GM21619 (cell line): Measurements from ENCODE around the gene CCNK.

Source experiments
- ATAC-seq: cut with Tn5 transposase; IDR thresholded peaks from one replicate; pipeline ENCODE4 v1.9.1; 2021; ENCODE audit not compliant: unreplicated experiment

The CCNK gene

GRCh38 chr14:99465288-99465687 is 15.9 kb upstream of the CCNK start:
- ATAC-seq, result no peak

DNA sequence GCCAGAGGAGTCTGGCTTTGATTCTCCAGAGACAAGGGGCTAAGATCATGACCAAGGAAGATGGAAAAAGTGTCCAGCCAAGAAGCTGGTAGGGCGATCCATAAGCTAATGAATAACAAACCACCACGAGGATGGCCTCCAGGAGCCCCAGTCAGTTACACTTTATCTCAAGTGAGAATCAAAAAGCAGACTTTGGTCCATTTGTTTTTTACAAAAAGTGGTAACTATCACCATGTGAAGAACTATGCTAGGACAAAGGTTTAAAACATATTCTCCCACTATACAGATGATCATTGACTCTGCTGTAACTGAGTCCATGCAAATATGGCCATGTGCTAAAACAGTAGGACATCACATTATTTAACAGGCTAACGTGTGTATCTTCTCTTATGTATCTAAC is 14.5 kb upstream of the CCNK start:
- ATAC-seq, result no peak

DNA sequence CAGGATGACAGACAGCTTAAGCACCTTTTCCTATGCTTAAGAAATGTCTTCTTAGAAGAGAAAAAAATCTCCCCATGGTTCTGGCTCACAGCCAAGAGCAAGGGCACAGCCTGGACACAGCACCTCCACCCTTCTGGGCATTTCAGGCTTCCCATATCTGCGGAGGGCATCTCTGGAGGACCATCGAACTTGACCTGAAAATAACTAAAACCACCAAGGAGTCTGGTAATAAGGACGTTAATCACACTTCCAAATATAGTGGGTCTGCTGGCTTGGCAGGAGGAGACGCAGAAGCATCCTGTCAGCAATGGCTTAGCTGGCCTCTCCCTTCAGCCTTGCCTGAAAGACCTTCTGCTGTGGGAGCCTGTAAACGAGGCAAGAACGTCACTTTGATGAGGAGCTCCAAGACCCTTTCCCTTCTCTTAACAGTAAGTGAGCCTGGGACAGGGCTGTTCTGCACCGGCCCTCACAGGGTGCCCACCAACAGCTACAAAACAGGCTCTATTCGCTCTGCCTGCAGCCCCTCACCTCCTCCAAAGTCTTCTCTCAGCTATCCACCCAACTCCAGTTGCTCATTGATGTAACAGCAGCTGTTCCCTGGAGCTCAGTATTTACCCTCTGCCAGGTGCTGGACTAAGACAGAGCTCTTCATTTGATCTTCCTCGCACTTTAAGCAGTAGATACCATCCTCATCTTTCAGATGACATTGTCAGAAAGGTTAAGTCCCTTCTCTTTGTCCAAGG is 13.7 kb upstream of the CCNK start:
- no peak for ATAC-seq

GRCh38 chr14:99468081-99468480 is 13.1 kb upstream of the CCNK start:
- ATAC-seq, result no peak

GRCh38 chr14:99468836-99469592 is 12.2 kb upstream of the CCNK start:
- no peak for ATAC-seq

- no peak for ATAC-seq
Observed at GRCh38 chr14:99471731-99472130, 9.5 kb upstream of the CCNK start.

- no peak for ATAC-seq
Observed at GRCh38 chr14:99472937-99473336, 8.3 kb upstream of the CCNK start.

DNA sequence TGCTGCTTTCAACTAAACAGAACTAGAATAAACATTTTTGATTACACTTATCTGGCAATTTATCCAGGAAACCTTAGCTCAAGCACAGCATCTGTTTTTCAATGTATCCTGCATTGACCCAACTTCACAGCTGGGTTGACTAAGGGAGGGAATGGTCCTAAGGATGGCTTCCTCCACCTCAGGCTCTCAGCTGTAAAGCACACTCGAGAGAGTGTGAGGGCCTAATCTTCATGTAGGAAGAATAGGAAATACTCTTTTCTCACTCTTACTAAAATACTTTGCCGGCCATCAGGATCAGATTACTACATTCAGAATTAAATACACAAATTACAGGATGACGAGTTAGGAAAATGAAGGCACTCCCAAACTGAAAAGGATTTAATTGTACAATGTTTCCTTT is 7.8 kb upstream of the CCNK start:
- ATAC-seq, result no peak

- no peak for ATAC-seq
Observed at GRCh38 chr14:99475179-99475578, 6.0 kb upstream of the CCNK start.

GRCh38 chr14:99475660-99476059 is 5.5 kb upstream of the CCNK start:
- no peak for ATAC-seq

DNA sequence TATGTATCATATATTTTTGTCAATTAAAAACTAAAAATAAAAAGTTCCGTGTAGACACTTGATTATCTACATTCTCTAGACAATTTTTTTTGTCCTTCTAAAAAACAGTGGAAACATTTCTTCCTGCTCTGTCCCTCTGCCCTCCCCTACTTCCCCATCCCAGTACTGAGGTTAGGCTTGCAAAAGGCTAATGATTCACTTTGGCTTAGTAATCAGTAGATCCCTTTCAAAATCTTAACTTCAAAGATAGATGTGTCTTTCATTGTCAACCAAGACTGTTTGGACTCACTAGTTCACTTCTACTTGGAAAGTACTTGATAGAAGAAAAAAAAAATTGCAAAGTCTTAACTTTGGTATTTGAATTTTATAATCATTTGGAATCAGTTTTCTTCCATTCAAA is 4.3 kb upstream of the CCNK start:
- no peak for ATAC-seq

DNA sequence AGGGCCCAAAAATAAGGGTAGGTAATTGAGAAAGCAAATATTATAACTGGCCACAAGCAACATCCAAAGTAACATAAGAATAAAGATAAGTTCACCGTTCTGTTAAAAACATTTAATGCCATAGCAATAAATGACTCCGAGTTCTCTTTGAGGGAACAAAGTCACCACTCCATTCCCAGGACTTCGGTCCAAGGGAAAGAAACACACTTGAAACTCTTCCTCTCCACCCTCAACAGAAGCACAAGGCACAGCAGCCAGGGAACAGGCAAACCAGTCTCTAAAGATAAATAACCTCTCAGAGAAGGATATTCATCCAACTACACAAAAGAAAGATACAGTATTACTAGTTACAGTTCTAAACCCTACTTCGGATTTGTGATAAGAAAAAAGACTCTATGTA is 3.1 kb upstream of the CCNK start:
- no peak for ATAC-seq

DNA sequence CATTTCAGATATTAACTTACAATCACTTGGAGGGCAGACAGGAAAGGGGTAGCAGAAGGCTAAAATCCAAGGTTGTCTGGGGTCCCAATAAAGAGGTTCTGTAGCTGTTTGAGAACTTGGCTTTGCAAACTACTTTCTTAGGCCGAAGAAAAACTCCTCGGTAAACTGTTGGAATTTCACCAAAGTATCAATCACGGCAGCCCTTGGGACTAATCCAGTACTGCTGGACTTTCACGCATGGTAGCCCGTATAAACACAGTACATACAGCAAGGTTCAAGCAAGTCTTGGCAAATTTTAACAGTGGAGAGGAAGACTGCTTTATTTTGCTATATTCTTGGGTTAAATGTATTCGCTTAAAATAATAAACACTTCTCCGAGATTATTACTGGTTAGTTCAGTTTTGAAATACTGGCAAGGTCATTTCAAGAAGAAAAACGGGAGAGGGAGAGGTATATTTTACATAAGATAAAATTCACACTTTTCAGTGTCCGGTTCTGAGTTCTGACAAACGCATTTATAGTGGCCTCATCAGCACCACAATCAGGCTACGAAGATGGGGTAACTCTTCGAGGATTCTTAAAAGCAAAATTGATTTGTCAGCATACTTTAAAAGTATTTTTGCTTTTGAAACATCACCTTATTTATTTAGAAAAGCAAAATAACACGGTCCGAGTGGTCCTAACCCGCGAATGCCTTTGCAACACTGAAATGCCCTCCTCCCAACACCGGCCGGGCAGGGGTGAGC is 1.9 kb upstream of the CCNK start:
- no peak for ATAC-seq

DNA sequence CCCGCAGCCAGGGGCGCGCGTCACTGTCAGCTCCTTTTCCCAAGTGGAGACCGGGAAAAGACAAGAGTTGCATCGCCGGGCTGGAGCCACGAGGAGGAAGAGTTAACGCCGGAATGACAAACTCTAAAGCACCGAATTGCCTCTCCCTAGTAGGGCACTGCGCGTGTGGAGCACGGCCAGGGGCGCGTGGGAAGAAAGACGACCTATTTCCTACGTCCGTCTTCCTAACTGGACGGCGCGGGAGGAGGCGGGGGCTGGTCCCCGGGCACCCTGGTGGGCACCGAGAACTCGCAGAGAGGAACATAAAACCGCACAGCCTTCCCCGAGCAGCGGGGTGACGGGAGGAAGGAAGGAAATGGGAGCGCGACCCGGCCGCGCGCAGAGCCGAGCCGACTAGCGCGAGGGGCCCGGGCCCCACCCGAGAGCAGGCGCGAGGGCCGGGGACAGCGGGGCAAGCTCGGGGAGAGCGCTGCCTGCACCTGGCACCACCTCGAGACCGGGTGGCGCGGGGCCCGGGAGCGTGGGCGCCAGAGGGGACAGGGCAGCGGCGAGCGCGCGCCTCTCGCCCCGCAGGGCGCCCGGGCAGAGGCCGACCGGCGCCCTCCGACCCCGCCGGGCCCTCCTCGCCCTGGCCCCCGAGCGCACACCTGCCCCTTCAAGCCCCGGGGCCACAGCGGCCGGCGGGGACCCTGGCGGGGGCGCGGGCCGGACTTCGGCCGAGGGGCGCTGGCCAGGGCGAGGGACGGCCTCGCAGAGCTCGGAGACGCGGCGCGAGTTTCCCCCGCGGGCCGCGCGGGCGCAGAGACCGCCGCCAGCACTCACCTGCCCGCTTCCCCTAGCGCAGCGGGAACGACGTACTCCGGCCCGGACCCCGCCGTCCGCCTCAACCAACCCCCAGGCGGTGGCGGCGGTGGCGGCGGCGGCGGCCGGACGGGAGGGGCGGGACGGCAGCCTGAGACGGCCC is 1.0 kb upstream of the CCNK start, which contains the start of gene SETD3:
Gene SETD3, minus strand, starts transcription at position 954 of the 964 bp plus-strand sequence. CDS start 15,054 bp downstream, outside the sequence.
- peak; percentile 1 for ATAC-seq

GRCh38 chr14:99481745-99482099 is 513 bp downstream of the CCNK start:
- no peak for ATAC-seq

- no peak for ATAC-seq
Observed at GRCh38 chr14:99484106-99484505, 2.9 kb downstream of the CCNK start.

DNA sequence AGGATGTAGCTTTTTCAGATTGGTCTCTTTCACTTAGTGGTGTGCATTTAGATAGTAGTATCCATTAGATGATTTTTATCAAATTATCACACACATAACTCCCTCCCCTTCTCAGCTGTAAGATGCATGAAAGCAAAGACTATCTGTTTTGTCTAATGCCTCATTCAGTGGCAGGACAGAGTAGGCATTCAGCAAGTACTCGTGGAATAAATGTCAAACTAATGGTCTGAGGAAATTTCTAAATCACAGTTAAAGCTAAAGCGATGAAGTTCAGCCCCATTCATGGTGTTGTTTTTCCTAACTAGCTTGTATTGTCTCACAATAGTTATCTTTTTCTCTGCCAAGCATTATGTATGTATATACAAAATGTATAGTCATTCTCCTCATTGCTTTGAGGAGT is 16.1 kb downstream of the CCNK start:
- ATAC-seq, result no peak

DNA sequence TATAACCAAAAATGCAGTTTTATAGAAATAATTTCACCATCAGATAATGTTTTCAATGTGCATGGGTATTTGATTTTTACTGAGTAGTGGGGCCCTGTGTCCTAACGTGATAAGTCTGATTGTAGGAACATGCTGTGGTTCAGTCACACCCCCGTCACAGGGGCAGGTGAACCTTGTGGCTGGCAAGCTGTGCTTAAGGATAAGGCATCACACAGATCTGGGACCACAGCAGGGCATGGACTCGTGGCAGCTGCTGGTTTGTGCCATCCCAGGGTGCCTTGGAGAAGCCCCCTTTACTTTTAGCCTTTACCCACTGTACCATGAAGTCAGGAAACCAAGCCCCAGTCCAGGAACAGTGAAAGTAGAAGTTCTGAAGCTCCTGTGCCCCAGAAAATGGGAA is 16.7 kb downstream of the CCNK start:
- ATAC-seq, result no peak

GRCh38 chr14:99502989-99503421 is 21.8 kb downstream of the CCNK start:
- no peak for ATAC-seq

DNA sequence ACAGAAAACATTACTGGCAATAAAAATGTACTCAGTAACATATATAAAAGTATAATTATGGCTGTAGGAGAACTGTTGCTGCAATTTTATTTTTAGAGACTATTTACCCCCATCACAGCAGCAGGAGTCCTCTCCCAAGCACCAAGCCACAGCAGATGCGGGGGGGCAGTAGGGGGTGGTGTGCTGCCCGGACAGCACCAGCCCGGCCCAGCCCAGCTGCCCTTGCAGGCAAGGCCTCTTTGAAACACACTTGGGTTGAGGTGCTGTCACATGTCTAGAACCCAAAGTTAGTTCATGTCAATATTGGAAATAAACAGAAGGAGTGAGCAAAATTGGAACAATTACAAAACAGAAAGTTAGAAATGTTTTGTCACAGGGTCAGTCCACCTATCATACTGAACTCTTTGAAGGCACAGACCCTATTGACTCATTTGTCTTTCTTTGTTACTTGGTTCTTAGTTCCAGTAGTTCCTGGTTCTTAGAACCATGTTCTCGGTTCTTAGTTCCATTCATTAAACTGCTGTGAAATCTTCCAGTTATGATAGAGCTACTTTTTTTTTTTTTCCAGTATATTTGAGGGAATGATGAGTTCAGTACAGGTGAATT is 22.7 kb downstream of the CCNK start:
- no peak for ATAC-seq
